Cardiac fibroblast (primary cell): Measurements from ENCODE around the gene NGEF.

ENCODE experiments used
- DNase-seq, 2 donors: peaks; one replicate each; pipeline versions ENCODE4 v3.0.0 to v3.0.0-alpha.2; 2010; ENCODE audit warnings: low read depth in 2 of 2
- H3K4me3 ChIP-seq, 2 donors: replicated peaks in 1 of 2; 1 replicate in 1 of 2; 2 replicates in 1 of 2; pipeline ENCODE4 v1.5.1; 2011; ENCODE audit warnings: low read depth in 2 of 2, low read length in 2 of 2, mild to moderate bottlenecking in 2 of 2, moderate library complexity in 1 of 2
- TF ChIP-seq, protein P1 (sequence below): IDR thresholded peaks from one replicate; pipeline ENCODE4 v1.5.1; 2011; ENCODE audit warnings: low read depth, mild to moderate bottlenecking, low read length, inconsistent platforms

Gene NGEF

DNA sequence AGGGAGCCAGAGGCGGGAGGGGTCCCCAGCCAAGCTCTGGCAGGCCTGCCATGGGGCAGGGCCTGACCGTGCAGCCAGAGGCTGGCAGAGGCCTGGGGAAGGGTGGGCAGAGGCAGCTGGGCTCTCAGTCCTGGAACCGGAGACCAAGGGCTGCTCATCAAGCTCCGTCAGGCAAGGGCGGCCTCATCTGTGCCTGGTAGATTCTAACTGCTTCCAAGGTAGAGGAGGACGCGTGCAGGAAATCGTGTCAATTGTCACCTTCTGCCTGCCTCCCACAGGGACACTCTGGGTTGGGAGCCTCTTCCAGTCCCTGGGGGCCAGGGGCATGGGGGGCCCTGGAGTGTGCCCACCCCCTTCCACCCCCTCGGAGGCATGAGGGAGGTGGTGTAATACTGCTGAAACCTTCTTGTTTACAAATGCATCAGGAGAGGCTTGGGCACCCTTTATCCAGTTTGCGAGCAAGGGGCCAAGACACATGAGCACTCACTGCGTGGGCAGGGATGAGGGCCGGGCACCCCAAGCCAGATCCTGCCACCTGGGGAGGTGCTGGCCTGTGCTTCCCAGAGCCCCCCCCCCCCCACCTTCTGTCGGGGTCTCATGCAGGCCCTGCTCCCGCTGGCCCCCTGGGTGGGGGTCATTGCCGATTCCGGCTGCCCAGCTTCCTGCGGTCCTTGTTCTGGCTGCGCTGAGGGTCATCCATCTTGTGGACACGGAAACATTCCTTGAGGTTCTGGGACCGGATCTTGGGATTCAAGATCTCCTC is 134.0 kb downstream of the NGEF start:
- DNase-seq = no peak
- no peak overlapping the region for H3K4me3 ChIP-seq
- TF ChIP-seq, protein P1, sequence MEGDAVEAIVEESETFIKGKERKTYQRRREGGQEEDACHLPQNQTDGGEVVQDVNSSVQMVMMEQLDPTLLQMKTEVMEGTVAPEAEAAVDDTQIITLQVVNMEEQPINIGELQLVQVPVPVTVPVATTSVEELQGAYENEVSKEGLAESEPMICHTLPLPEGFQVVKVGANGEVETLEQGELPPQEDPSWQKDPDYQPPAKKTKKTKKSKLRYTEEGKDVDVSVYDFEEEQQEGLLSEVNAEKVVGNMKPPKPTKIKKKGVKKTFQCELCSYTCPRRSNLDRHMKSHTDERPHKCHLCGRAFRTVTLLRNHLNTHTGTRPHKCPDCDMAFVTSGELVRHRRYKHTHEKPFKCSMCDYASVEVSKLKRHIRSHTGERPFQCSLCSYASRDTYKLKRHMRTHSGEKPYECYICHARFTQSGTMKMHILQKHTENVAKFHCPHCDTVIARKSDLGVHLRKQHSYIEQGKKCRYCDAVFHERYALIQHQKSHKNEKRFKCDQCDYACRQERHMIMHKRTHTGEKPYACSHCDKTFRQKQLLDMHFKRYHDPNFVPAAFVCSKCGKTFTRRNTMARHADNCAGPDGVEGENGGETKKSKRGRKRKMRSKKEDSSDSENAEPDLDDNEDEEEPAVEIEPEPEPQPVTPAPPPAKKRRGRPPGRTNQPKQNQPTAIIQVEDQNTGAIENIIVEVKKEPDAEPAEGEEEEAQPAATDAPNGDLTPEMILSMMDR = no peak

- no peak overlapping the region for H3K4me3 ChIP-seq
- DNase-seq = no peak
- TF ChIP-seq, protein P1 = no peak
Measured at GRCh38 chr2:232877940-232878511, 135.0 kb downstream of the NGEF start.

DNA sequence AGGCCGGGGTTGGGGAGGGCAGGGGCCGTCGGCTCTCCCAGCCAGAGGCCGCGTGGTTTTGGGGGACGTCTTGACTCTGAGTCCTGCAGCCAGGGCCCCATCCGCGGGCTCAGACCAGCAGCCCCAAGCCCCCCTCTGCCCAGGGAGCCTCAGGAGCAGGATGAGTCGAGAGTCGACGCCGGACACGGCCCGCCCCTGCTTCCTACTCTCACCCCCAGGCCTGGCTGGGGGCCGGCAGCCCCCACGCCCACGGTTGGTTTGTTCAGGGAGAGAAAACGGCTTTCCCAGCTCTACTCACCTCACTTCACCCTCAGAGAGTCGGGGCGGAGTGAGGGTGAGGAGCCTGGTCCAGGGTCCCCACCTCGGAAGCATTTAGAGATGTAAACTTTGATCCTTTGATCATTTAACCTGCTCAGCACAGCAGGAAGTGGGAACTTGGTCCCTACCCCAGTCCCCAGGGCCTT is 136.0 kb downstream of the NGEF start:
- no peak overlapping the region for H3K4me3 ChIP-seq
- DNase-seq = no peak
- TF ChIP-seq, protein P1 = no peak

- TF ChIP-seq, protein P1 = no peak
- DNase-seq = no peak
- H3K4me3 ChIP-seq = peak overlapping the region; percentile 27 to 28
Measured at GRCh38 chr2:232876161-232876977, 136.7 kb downstream of the NGEF start.

DNA sequence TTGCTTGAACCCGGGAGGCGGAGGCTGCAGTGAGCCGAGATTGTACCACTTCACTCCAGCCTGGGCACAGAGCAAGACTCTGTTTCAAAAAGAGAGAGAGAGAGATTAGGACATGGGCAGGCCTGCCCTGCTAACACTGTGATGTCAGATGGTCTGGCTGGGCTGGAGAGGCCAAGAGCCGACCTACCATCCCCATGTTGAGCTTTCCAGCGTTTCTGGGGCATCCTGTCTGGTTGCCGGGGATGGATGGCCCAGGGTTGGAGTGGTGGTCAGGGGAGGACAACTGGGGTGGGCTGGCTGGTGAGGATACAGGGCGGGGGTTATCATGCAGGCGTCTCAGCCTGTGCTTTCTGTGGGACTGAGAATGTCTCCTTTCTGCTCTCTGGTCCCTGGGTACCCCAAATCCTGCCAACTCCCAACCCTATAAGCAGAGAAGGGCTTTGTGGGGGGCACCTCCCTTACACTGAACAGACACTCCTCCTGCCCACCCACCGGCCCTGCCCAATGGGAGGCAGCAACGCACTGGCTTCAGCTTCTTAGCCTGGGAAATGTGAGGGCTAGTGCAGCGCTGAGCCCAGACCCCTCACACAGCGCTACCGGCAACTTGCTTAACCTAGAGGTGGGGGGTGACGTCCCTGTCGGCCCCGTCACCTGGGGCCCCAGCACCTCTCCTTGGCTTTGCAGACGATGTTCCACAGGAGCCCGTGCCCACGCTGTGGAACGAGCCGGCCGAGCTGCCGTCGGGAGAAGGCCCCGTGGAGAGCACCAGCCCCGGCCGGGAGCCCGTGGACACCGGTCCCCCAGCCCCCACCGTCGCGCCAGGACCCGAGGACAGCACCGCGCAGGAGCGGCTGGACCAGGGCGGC is 137.6 kb downstream of the NGEF start:
- TF ChIP-seq, protein P1 = no peak
- no peak overlapping the region for H3K4me3 ChIP-seq
- DNase-seq = no peak

GRCh38 chr2:232874677-232875223 is 138.3 kb downstream of the NGEF start:
- H3K4me3 ChIP-seq = no peak overlapping the region
- TF ChIP-seq, protein P1 = no peak
- DNase-seq = no peak
